GM12878 (cell line): ENCODE data around the gene PDE9A. TPM values are rescaled to one million over a fixed set of nuclear protein-coding genes. Genes with fewer than 3 reads are reported as not detected.

ENCODE experiments used
- ATAC-seq: fragments of 200-7000 bp; cut with Tn5 transposase; 3 replicates; pipeline ENCODE4 v1.9.1; 2020; ENCODE audit warnings: mild to moderate bottlenecking, moderate library complexity
- BruUV-seq: library from RNA; stranded (reverse); fragments of 400-500 nt; replicated peaks from 2 replicates; lab custom pipeline; 2021; lab: Mats Ljungman, UMichigan
- CTCF ChIA-PET: fragments of 300-600 bp; sonication (Branson Sonifier 250); formaldehyde crosslinking; extraction: SDS; loops from one replicate; lab custom pipeline; 2021; ENCODE audit warnings: inconsistent platforms; lab: Yijun Ruan, JAX
- POLR2A ChIA-PET: fragments of 350-600 bp; formaldehyde crosslinking; extraction: SDS; loops from one replicate; lab custom pipeline; 2021; ENCODE audit warnings: inconsistent platforms; lab: Charles Lee
- RAD21 ChIA-PET: fragments of 300-600 bp; sonication (Branson Sonifier 250); formaldehyde crosslinking; loops from one replicate; lab custom pipeline; 2023; ENCODE audit warnings: antibody characterized with exemption; ENCODE audit not compliant: unreplicated experiment; lab: Charles Lee
- SMC1A ChIA-PET: fragments of 300-600 bp; sonication (Branson Sonifier 250); formaldehyde crosslinking; loops from one replicate; lab custom pipeline; 2023; ENCODE audit not compliant: unreplicated experiment, uncharacterized antibody; lab: Charles Lee
- DNase-seq: peaks from one replicate; pipeline ENCODE4 v3.0.0-alpha.2; 2011; ENCODE audit warnings: low read depth, low spot score
- FAIRE-seq: peaks from 3 replicates; lab custom pipeline; 2011; peaks lifted over from hg19 to GRCh38; lab: Jason Lieb, UNC
- H2AFZ ChIP-seq: 2 replicates; pipeline ENCODE4 v1.6.0; 2011; ENCODE audit warnings: low read depth, low read length, control low read depth; ENCODE audit not compliant: control insufficient read depth
- H3K27ac ChIP-seq: 2 replicates; pipeline ENCODE4 v1.5.1; 2011; ENCODE audit warnings: control low read depth; ENCODE audit not compliant: control insufficient read depth, insufficient read depth
- H3K27me3 ChIP-seq, 2 experiments: replicated peaks in 1 of 2; 2 replicates each; pipeline versions ENCODE4 v1.6.0 to v1.6.1; 2011; ENCODE audit warnings: low read length in 1 of 2; ENCODE audit not compliant: control insufficient read depth in 2 of 2, insufficient read depth in 2 of 2
- H3K36me3 ChIP-seq, 2 experiments: 2 replicates each; pipeline ENCODE4 v1.5.1; 2011; ENCODE audit warnings: low read length in 1 of 2; ENCODE audit not compliant: control insufficient read depth in 2 of 2, insufficient read depth in 2 of 2
- H3K4me1 ChIP-seq: 2 replicates; pipeline ENCODE4 v1.6.1; 2011; ENCODE audit warnings: mild to moderate bottlenecking, low read length, moderate library complexity, mixed read lengths; ENCODE audit not compliant: control insufficient read depth, insufficient read depth
- H3K4me2 ChIP-seq: 2 replicates; pipeline ENCODE4 v1.6.0; 2011; ENCODE audit warnings: control low read depth; ENCODE audit not compliant: control insufficient read depth, insufficient read depth
- H3K4me3 ChIP-seq: fragments of 200-600 bp; sonication (generic); 2 replicates; pipeline ENCODE4 v1.5.1; 2016
- H3K79me2 ChIP-seq: 2 replicates; pipeline ENCODE4 v1.6.0; 2011; ENCODE audit warnings: low read length; ENCODE audit not compliant: control insufficient read depth, insufficient read depth
- H3K9ac ChIP-seq: 2 replicates; pipeline ENCODE4 v1.8.0; 2011; ENCODE audit warnings: low read length, control low read depth, mixed read lengths; ENCODE audit not compliant: control insufficient read depth, insufficient read depth
- H3K9me3 ChIP-seq: replicated peaks from 3 replicates; pipeline ENCODE4 v1.5.1; 2011; ENCODE audit warnings: mild to moderate bottlenecking, low read length; ENCODE audit not compliant: control insufficient read depth, insufficient read depth
- H4K20me1 ChIP-seq: 2 replicates; pipeline ENCODE4 v1.6.0; 2011; ENCODE audit not compliant: control insufficient read depth, insufficient read depth
- CEBPB ChIP-seq, 2 experiments: fragments of 150-350 bp in 1 of 2; IDR thresholded peaks; 2 replicates each; pipeline ENCODE4 v1.6.1; 2012 to 2014; ENCODE audit warnings: low read depth in 2 of 2, low read length in 2 of 2, borderline replicate concordance in 1 of 2, inconsistent platforms in 1 of 2
- E2F8 ChIP-seq: fragments of 450-650 bp; IDR thresholded peaks from 2 replicates; pipeline ENCODE4 v1.6.1; 2018; ENCODE audit warnings: mild to moderate bottlenecking, low read depth, moderate library complexity; ENCODE audit not compliant: partially characterized antibody
- HDGF ChIP-seq: fragments of 450-650 bp; IDR thresholded peaks from 2 replicates; pipeline ENCODE4 v1.6.1; 2016; ENCODE audit warnings: antibody characterized with exemption
- JUND ChIP-seq: IDR thresholded peaks from 2 replicates; pipeline ENCODE4 v1.6.1; 2012; ENCODE audit warnings: low read depth, mild to moderate bottlenecking, low read length, improper control_type of control experiment, moderate library complexity
- MTA3 ChIP-seq: IDR thresholded peaks from 2 replicates; pipeline ENCODE4 v1.6.1; 2012; ENCODE audit warnings: low read length, inconsistent platforms, borderline replicate concordance
- NFXL1 ChIP-seq: fragments of 450-650 bp; IDR thresholded peaks from 2 replicates; pipeline ENCODE4 v1.6.1; 2017; ENCODE audit warnings: antibody characterized with exemption, mild to moderate bottlenecking, borderline replicate concordance
- NR2C1 ChIP-seq: fragments of 450-650 bp; IDR thresholded peaks from 2 replicates; pipeline ENCODE4 v1.6.1; 2017; ENCODE audit warnings: antibody characterized with exemption, mild to moderate bottlenecking, moderate library complexity
- PML ChIP-seq: IDR thresholded peaks from 2 replicates; pipeline ENCODE4 v1.6.1; 2012; ENCODE audit warnings: low read length, inconsistent platforms
- RAD21 ChIP-seq: IDR thresholded peaks from 2 replicates; pipeline ENCODE4 v1.6.1; 2011; ENCODE audit warnings: mild to moderate bottlenecking, low read depth, low read length, moderate library complexity; ENCODE audit not compliant: insufficient read depth
- TBL1XR1 ChIP-seq: IDR thresholded peaks from 2 replicates; pipeline ENCODE4 v1.6.1; 2012; ENCODE audit warnings: low read depth, low read length, improper control_type of control experiment
- TCF12 ChIP-seq: IDR thresholded peaks from 2 replicates; pipeline ENCODE4 v1.6.1; 2011; ENCODE audit warnings: low read depth, mild to moderate bottlenecking, low read length
- WGBS: methylation state at CpG from one replicate; pipeline ENCODE4 v1.1.6; 2016; ENCODE audit warnings: low lambda C conversion rate; ENCODE audit not compliant: insufficient replicate concordance, insufficient coverage; ENCODE audit errors: missing lambda C conversion rate; 5-methylcytosine and 5-hydroxymethylcytosine counted together
- in situ Hi-C: fragments of 300-500 bp; cut with MboI; formaldehyde crosslinking; loops from 9 replicates; pipeline ENCODE4 v1.14.3; 2018; ENCODE audit warnings: mixed read lengths
- intact Hi-C: fragments of 100-400 bp; cut with micrococcal nuclease; formaldehyde crosslinking; loops from one replicate; pipeline ENCODE4 v1.14.2; 2022; ENCODE audit not compliant: unreplicated experiment
- polyA plus RNA-seq, 11 experiments: library from polyadenylated mRNA; depleted of rRNA in 4 of 11; unstranded in 6 of 11; stranded (reverse) in 5 of 11; fragments of >200 nt; fragmentation: Nextera tagmentation in 4 of 11; fragmentation: Illumina TruSeq in 1 of 11; extraction: Ambion mirVana in 4 of 11; extraction: Trizol in 1 of 11; gene quantifications; 1 replicate in 1 of 11; 2 replicates in 10 of 11; pipeline versions ENCODE4 v1.2.1 to v1.2.3, GENCODE V29; 2011 to 2016; ENCODE audit warnings: inconsistent platforms in 2 of 11, missing spikeins in 2 of 11, low read depth in 1 of 11
- total RNA-seq, 4 experiments: library from RNA; depleted of rRNA in 3 of 4; stranded (reverse); fragments of >200 nt in 3 of 4; fragmentation: Illumina TruSeq in 1 of 4; extraction: Trizol in 1 of 4; gene quantifications; 2 replicates each; pipeline versions ENCODE4 v1.2.1 to v1.2.3, GENCODE V29; 2013 to 2021
- TF ChIP-seq, protein P1 (sequence below): IDR thresholded peaks from 2 replicates; pipeline ENCODE4 v1.6.1; 2012; ENCODE audit warnings: improper control_type of control experiment, low read depth, low read length; ENCODE audit not compliant: insufficient replicate concordance

The PDE9A gene
- total and polyA plus RNA-seq, 10 of the 15 experiments (the other 5 are each of a cell fraction or from before 2014, with no cell fraction given) = 0.08 to 0.45 (median 0.20) TPM; not detected in 1

- TF ChIP-seq, protein P1, sequence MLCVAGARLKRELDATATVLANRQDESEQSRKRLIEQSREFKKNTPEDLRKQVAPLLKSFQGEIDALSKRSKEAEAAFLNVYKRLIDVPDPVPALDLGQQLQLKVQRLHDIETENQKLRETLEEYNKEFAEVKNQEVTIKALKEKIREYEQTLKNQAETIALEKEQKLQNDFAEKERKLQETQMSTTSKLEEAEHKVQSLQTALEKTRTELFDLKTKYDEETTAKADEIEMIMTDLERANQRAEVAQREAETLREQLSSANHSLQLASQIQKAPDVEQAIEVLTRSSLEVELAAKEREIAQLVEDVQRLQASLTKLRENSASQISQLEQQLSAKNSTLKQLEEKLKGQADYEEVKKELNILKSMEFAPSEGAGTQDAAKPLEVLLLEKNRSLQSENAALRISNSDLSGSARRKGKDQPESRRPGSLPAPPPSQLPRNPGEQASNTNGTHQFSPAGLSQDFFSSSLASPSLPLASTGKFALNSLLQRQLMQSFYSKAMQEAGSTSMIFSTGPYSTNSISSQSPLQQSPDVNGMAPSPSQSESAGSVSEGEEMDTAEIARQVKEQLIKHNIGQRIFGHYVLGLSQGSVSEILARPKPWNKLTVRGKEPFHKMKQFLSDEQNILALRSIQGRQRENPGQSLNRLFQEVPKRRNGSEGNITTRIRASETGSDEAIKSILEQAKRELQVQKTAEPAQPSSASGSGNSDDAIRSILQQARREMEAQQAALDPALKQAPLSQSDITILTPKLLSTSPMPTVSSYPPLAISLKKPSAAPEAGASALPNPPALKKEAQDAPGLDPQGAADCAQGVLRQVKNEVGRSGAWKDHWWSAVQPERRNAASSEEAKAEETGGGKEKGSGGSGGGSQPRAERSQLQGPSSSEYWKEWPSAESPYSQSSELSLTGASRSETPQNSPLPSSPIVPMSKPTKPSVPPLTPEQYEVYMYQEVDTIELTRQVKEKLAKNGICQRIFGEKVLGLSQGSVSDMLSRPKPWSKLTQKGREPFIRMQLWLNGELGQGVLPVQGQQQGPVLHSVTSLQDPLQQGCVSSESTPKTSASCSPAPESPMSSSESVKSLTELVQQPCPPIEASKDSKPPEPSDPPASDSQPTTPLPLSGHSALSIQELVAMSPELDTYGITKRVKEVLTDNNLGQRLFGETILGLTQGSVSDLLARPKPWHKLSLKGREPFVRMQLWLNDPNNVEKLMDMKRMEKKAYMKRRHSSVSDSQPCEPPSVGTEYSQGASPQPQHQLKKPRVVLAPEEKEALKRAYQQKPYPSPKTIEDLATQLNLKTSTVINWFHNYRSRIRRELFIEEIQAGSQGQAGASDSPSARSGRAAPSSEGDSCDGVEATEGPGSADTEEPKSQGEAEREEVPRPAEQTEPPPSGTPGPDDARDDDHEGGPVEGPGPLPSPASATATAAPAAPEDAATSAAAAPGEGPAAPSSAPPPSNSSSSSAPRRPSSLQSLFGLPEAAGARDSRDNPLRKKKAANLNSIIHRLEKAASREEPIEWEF = no peak
- TF ChIP-seq MTA3 (no peak), PML (no peak)
These were observed 33.6 kb upstream of the PDE9A start (continued) for GRCh38 chr21:42619841-42620240.

- Histone ChIP-seq H3K4me2 (no peak overlapping the region), H3K27me3 (peaks cover 0 to 3% of the 10 kb centered on the region in 2 experiments; a peak in 3 of 4 replicates), H3K27ac (no peak overlapping the region), H3K79me2 (no peaks in the 10 kb centered on the region), H3K9me3 (no peaks in the 10 kb centered on the region), H3K36me3 (no peaks in the 10 kb centered on the region), H3K4me3 (no peak overlapping the region), H3K4me1 (no peaks in the 10 kb centered on the region), H4K20me1 (no peaks in the 10 kb centered on the region), H3K9ac (no peak overlapping the region), H2AFZ (no peak overlapping the region)
- 49% methylated on average over 15 of the region's 15 CpGs for WGBS
- RAD21 ChIA-PET = interaction anchor here (1.2 kb wide), 1 partner anchor 28 kb away, joined by 4 read pairs; no protein-coding TSS in a partner anchor
- DNase-seq (no peak), FAIRE-seq (no peak), ATAC-seq (no peak)
- in situ Hi-C loops = no loop called here
- BruUV-seq = no TSS peak
- POLR2A ChIA-PET = no interaction called here
- SMC1A ChIA-PET = no interaction called here
- CTCF ChIA-PET = interaction anchor here (0.7 kb wide), 1 partner anchor 408 kb away, joined by 3 read pairs; no protein-coding TSS in a partner anchor
- intact Hi-C loops = no loop called here
- no peak for TF ChIP-seq RAD21
- TF ChIP-seq NR2C1 = no peak
- no peak for TF ChIP-seq E2F8
- TF ChIP-seq CEBPB (IDR thresholded peaks at IDR 0.05; ENCODE audit: borderline replicate concordance in 1 of 2, low read depth in 2 of 2, low read length in 2 of 2) = no peak
- TF ChIP-seq HDGF = no peak
- no peak for TF ChIP-seq TCF12
- TF ChIP-seq NFXL1 = no peak
- TF ChIP-seq TBL1XR1 = no peak
- no peak for TF ChIP-seq JUND
These were observed 32.1 kb upstream of the PDE9A start for GRCh38 chr21:42621166-42621818.
